ENCODE data around the gene FLNC.

DNA sequence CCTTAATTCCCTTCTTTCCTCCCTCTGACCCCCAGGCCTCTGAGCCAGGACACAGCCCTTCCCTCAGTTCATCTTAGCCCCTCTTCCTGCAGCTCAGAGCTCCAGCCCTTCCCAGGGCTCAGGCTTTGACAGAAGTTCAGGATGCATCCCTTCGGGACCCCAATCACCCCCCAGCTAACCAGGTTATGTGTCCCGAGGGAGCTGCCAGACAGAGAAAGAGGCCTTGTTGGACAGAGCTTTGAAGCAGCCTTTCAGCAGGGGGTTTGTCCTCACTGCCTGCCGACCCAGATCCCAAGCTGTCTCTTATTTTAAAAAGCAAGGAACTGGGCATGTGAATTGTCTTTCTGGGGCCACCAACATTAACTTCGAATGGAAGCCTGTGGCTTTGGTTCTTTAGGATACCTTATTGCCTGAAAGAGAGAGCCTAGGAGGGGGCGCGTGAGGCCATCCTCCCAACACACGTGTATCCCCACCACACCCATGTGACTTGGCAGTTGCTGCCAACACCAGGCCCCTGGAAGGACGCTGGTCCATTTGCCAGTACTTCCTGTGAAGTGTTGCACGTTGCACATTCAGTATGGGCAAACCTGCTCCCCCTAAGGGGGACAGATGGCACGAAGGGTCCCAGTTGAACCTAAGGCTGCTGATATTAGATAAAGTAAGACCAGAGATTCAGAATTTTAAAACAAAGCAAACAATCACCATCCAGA lies 37.6 kb upstream of the FLNC start:
- TF ChIP-seq, protein P1, sequence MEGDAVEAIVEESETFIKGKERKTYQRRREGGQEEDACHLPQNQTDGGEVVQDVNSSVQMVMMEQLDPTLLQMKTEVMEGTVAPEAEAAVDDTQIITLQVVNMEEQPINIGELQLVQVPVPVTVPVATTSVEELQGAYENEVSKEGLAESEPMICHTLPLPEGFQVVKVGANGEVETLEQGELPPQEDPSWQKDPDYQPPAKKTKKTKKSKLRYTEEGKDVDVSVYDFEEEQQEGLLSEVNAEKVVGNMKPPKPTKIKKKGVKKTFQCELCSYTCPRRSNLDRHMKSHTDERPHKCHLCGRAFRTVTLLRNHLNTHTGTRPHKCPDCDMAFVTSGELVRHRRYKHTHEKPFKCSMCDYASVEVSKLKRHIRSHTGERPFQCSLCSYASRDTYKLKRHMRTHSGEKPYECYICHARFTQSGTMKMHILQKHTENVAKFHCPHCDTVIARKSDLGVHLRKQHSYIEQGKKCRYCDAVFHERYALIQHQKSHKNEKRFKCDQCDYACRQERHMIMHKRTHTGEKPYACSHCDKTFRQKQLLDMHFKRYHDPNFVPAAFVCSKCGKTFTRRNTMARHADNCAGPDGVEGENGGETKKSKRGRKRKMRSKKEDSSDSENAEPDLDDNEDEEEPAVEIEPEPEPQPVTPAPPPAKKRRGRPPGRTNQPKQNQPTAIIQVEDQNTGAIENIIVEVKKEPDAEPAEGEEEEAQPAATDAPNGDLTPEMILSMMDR (IDR thresholded peaks at IDR 0.05): no peak
- TF ChIP-seq POLR2A (IDR thresholded peaks at IDR 0.05): no peak
